OCI-LY1 (cell line): Measurements from ENCODE around the gene CRYL1.

ENCODE experiments used
- CTCF ChIP-seq: fragments of 200-600 bp; sonication (generic), shearing (Covaris generic); IDR thresholded peaks from 2 replicates; pipeline ENCODE4 v1.5.1; 2017; ENCODE audit warnings: mild to moderate bottlenecking, antibody characterized with exemption, low read length, moderate library complexity, mixed read lengths
- EZH2 ChIP-seq: fragments of 200-600 bp; sonication (generic), shearing (Covaris generic); IDR thresholded peaks from 2 replicates; pipeline ENCODE4 v1.8.0; 2017; ENCODE audit warnings: borderline replicate concordance, mixed run types, mild to moderate bottlenecking, antibody characterized with exemption, low read length, moderate library complexity, mixed read lengths

DNA sequence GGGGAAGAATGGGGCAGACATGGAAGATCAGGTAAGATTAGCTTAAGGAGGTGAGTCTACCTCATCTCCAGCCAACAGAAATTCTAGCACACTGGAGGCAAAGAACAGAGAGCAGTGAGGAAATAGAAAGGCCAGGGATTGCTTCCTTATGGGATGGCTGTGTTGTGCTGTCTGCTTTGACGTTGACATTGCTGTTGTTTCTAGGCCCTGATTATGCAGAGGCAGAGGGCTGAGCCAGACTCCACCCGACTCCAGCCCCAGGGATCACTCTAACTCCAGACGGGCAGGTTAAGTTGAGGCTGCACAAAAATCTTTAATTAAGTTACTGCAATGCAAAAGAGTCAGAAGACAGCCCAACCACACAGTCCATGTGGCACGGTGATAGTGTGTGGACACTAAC, 24.1 kb downstream of the CRYL1 start:
- TF ChIP-seq CTCF (no peak), EZH2 (no peak)
